A549 (cell line): ENCODE results near the gene ATF6B.

Source experiments
- CEBPB ChIP-seq, 2 experiments: fragments of >200 bp in 1 of 2; sonication (Bioruptor Twin) in 1 of 2; formaldehyde crosslinking in 1 of 2; IDR thresholded peaks; 2 replicates each; pipeline ENCODE4 v1.6.1; 2012 to 2016
- FOXS1 ChIP-seq: fragments of 250-450 bp; sonication (Bioruptor Pico); IDR thresholded peaks from 2 replicates; pipeline ENCODE4 v1.5.0; 2020; ENCODE audit warnings: mild to moderate bottlenecking, moderate library complexity
- HOXA7 ChIP-seq: fragments of 250-450 bp; sonication (Bioruptor Pico); IDR thresholded peaks from 2 replicates; pipeline ENCODE4 v1.5.0; 2020; ENCODE audit warnings: mild to moderate bottlenecking, moderate library complexity
- JUN ChIP-seq, 2 experiments: fragments of >200 bp; sonication (Bioruptor Twin); formaldehyde crosslinking; IDR thresholded peaks; 2 replicates in 1 of 2; 3 replicates in 1 of 2; pipeline ENCODE4 v1.6.1; 2016 to 2017
- KDM1A ChIP-seq: fragments of 200-600 bp; sonication (generic); IDR thresholded peaks from 2 replicates; pipeline ENCODE4 v1.6.1; 2016; ENCODE audit warnings: low read depth, mild to moderate bottlenecking
- KDM5A ChIP-seq: fragments of 200-600 bp; sonication (generic); IDR thresholded peaks from 2 replicates; pipeline ENCODE4 v1.6.1; 2016; ENCODE audit warnings: antibody characterized with exemption, mild to moderate bottlenecking
- RAD21 ChIP-seq, 2 experiments: fragments of >200 bp in 1 of 2; sonication (Bioruptor Twin) in 1 of 2; formaldehyde crosslinking in 1 of 2; IDR thresholded peaks in 1 of 2; conservative IDR thresholded peaks in 1 of 2; 2 replicates in 1 of 2; 3 replicates in 1 of 2; pipeline ENCODE4 v1.6.1; 2012 to 2018; ENCODE audit warnings: inconsistent platforms in 1 of 2
- RCOR1 ChIP-seq: fragments of 150-350 bp; IDR thresholded peaks from 2 replicates; pipeline ENCODE4 v1.6.1; 2014; ENCODE audit warnings: antibody characterized with exemption, low read length, low read depth
- RNF2 ChIP-seq: fragments of 200-600 bp; sonication (generic); IDR thresholded peaks from 2 replicates; pipeline ENCODE4 v1.6.1; 2016; ENCODE audit warnings: low read depth, mild to moderate bottlenecking, antibody characterized with exemption, moderate library complexity, borderline replicate concordance
- SMC3 ChIP-seq: fragments of >200 bp; sonication (Bioruptor Twin); formaldehyde crosslinking; IDR thresholded peaks from 3 replicates; pipeline ENCODE4 v1.6.1; 2018; ENCODE audit warnings: inconsistent platforms
- TP53 ChIP-seq: fragments of 250-450 bp; sonication (Bioruptor Pico); IDR thresholded peaks from 2 replicates; pipeline ENCODE4 v1.5.0; 2021; ENCODE audit warnings: mild to moderate bottlenecking, moderate library complexity
- TF ChIP-seq, protein P1 (sequence below): fragments of >200 bp; sonication (Bioruptor Twin); formaldehyde crosslinking; IDR thresholded peaks from 3 replicates; pipeline ENCODE4 v1.5.1; 2016
- TF ChIP-seq, protein P2 (sequence below): fragments of 200-600 bp; sonication (generic); IDR thresholded peaks from 2 replicates; pipeline ENCODE4 v1.6.1; 2016; ENCODE audit warnings: antibody characterized with exemption, mild to moderate bottlenecking, moderate library complexity

DNA sequence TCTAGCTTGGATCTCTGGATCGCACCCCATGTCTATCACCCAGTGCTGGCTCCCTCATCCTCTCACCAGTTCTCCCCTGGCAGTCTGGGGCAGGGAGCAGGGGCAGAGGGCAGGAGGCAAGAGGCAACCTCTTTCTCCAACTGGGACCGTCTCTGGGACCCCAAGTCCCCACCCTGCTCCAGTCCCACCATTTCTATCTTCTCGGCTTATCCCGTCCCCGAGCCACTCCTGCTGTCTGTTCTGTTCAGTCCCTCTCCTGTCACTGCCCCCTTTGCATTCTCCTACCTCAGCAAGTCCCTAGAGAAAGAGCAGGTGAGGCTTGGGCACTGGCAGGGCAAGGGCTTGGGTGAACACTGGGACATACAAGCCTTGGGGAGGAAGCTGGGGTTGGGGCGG, 18.3 kb downstream of the ATF6B start:
- TF ChIP-seq, protein P1, sequence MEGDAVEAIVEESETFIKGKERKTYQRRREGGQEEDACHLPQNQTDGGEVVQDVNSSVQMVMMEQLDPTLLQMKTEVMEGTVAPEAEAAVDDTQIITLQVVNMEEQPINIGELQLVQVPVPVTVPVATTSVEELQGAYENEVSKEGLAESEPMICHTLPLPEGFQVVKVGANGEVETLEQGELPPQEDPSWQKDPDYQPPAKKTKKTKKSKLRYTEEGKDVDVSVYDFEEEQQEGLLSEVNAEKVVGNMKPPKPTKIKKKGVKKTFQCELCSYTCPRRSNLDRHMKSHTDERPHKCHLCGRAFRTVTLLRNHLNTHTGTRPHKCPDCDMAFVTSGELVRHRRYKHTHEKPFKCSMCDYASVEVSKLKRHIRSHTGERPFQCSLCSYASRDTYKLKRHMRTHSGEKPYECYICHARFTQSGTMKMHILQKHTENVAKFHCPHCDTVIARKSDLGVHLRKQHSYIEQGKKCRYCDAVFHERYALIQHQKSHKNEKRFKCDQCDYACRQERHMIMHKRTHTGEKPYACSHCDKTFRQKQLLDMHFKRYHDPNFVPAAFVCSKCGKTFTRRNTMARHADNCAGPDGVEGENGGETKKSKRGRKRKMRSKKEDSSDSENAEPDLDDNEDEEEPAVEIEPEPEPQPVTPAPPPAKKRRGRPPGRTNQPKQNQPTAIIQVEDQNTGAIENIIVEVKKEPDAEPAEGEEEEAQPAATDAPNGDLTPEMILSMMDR = no peak
- TF ChIP-seq, protein P2, sequence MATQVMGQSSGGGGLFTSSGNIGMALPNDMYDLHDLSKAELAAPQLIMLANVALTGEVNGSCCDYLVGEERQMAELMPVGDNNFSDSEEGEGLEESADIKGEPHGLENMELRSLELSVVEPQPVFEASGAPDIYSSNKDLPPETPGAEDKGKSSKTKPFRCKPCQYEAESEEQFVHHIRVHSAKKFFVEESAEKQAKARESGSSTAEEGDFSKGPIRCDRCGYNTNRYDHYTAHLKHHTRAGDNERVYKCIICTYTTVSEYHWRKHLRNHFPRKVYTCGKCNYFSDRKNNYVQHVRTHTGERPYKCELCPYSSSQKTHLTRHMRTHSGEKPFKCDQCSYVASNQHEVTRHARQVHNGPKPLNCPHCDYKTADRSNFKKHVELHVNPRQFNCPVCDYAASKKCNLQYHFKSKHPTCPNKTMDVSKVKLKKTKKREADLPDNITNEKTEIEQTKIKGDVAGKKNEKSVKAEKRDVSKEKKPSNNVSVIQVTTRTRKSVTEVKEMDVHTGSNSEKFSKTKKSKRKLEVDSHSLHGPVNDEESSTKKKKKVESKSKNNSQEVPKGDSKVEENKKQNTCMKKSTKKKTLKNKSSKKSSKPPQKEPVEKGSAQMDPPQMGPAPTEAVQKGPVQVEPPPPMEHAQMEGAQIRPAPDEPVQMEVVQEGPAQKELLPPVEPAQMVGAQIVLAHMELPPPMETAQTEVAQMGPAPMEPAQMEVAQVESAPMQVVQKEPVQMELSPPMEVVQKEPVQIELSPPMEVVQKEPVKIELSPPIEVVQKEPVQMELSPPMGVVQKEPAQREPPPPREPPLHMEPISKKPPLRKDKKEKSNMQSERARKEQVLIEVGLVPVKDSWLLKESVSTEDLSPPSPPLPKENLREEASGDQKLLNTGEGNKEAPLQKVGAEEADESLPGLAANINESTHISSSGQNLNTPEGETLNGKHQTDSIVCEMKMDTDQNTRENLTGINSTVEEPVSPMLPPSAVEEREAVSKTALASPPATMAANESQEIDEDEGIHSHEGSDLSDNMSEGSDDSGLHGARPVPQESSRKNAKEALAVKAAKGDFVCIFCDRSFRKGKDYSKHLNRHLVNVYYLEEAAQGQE = no peak
- TF ChIP-seq TP53 (no peak), KDM1A (no peak), HOXA7 (CRISPR knock-in tag) (no peak), RNF2 (no peak), CEBPB (IDR thresholded peaks at IDR 0.05) (no peak), RCOR1 (no peak), FOXS1 (no peak), KDM5A (no peak), JUN (IDR thresholded peaks at IDR 0.05) (no peak), RAD21 (conservative IDR thresholded peaks at IDR 0.05 in 1 of 2, IDR thresholded peaks at IDR 0.05 in 1 of 2) (no peak), SMC3 (no peak)
